Activated naive CD4-positive, alpha-beta T cell treated with anti-CD3 and anti-CD28 coated beads, Interleukin-2, amount 50 U/mL, for 24 hours (primary cell): ENCODE measurements around the gene TSC1.
"Not testable (repeated sequence)": the region's sequence is repeated elsewhere in the genome, so short reads cannot be mapped to it uniquely, and the experiment has no call there.

Experiments used
- H3K27ac Mint-ChIP-seq: one replicate; pipeline ENCODE4 v1.8.0; 2021; ENCODE audit warnings: mild to moderate bottlenecking, mixed read lengths
- H3K27me3 Mint-ChIP-seq: one replicate; pipeline ENCODE4 v1.8.0; 2021; ENCODE audit warnings: mixed read lengths
- H3K36me3 Mint-ChIP-seq: one replicate; pipeline ENCODE4 v1.8.0; 2021; ENCODE audit warnings: mixed read lengths
- H3K4me1 Mint-ChIP-seq: one replicate; pipeline ENCODE4 v1.8.0; 2021; ENCODE audit warnings: mixed read lengths
- H3K4me3 Mint-ChIP-seq: one replicate; pipeline ENCODE4 v1.8.0; 2021; ENCODE audit warnings: mild to moderate bottlenecking, mixed read lengths
- H3K9me3 Mint-ChIP-seq: one replicate; pipeline ENCODE4 v1.8.0; 2021; ENCODE audit warnings: mixed read lengths

The TSC1 gene

DNA sequence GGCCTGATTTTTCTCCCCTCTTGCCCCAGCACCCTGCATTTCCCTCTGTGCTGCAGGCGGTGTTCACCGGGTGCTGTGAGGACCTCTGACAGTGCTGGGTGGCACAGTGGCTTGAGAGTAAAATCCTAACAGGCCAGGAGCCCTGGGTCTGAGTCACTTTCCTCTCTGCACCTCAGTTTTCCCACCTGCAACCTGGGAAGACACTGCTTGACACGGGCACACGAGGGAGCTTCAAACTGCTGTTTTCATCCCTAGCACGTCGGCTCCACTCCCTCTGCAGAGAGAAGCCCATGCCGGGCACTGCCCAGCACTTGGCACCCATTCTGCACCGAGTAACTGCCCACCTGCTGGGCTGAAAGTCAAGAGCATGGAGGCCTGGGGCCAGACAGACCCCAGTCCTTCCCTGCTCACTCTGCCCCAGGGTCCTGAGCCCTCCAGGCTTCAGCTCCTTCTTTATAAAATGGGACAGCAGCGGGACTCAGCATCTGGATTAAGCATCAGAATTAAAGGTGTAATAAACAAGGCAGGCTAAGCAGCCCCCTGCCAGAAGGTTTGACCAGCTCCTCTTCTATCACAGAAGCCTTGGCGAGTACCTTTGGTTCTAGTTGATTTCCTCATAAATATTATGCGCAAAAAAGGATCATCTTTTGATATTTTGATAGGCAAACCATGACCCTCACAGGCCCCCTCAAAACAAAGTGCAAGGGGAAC, 39.2 kb upstream of the TSC1 start:
- Mint-ChIP-seq H3K4me3 (no peak overlapping the region), H3K4me1 (peaks cover 3% of the 10 kb centered on the region), H3K9me3 (no peaks in the 10 kb centered on the region), H3K27ac (no peak overlapping the region), H3K27me3 (peaks cover 22% of the 10 kb centered on the region), H3K36me3 (no peaks in the 10 kb centered on the region)

DNA sequence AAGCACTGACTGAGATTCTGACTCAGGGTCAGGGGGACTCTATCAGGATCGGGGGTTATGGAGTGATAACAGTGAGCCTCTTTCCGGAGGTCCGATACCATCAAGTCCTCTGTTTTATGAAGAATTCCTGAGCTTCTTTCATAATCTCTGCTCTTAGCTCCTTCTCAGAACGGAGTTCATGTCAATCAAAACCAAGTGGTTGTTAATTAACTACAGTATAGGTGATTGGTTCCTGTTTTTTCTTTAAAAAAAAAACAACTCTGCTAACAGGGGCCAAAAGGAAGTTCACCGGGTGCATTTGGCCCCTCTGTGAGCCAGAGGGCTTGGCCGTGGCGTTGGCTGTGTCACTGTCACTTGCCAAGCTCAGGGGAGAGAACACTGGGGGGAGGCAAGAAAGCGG, 38.0 kb upstream of the TSC1 start:
- no peaks in the 10 kb centered on the region for H3K9me3 Mint-ChIP-seq
- H3K4me3 Mint-ChIP-seq: no peak overlapping the region
- H3K4me1 Mint-ChIP-seq: peaks cover 13% of the 10 kb centered on the region
- H3K27ac Mint-ChIP-seq: no peak overlapping the region
- peaks cover 26% of the 10 kb centered on the region for H3K27me3 Mint-ChIP-seq
- no peaks in the 10 kb centered on the region for H3K36me3 Mint-ChIP-seq

DNA sequence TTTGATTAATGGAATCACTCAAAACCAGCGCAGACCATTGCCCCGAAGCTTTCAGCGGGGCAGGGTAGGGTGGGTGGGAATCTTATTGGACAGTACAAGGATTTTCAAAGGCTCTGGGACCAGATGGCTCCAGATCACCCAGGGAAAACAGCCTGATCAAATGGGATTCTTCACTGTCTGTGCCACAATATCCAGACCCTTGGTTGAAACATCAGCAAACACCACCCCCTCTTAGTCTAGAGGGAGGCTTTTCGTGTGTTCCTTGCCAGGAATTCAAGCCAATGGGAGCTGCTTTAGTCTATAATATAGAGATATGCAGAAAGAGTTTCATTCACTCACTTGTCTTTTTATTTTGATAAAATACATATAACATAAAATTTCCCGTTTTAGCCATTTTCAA, 35.7 kb upstream of the TSC1 start:
- Mint-ChIP-seq H3K4me3 (no peak overlapping the region), H3K36me3 (no peaks in the 10 kb centered on the region), H3K4me1 (peaks cover 13% of the 10 kb centered on the region), H3K27me3 (peaks cover 26% of the 10 kb centered on the region), H3K9me3 (no peaks in the 10 kb centered on the region), H3K27ac (no peak overlapping the region)

DNA sequence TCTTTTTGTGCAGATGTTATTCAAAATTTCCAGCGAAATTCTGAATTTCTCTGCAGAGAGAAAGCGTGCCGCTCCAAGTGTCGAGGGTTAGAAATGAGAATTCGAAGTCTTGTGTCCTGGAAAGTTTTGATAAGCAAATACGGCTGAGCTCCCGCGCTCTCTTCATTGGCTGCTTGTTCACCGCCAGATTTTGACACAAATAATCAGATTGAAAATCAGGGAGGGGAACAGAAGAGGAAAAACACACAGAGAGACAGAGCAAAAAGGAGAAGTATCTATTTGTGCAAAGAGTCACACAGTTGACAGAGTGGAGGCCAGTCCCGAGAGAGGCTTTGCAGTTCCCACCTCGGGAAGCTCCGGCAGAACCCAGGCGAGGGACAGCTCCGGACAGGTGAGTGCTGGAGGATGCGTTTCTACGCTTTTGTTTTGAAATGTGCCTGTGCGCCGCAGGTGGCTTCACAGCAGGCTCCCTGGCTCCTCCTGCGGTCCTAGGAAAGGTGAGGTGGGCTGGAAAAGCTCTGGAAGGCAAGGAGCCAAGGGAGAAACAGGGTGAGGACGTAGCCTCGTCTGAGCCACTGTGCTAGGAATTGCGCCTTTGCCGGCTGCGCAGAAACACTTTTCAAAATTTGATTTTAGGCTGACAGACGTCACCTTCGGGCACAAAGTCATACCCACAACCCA, 34.2 kb upstream of the TSC1 start, which contains the start of gene GFI1B:
Gene GFI1B (plus strand): TSS at position 244 of the 681 bp plus-strand sequence. CDS start 7,985 bp downstream, outside the sequence.
- Mint-ChIP-seq H3K9me3 (no peaks in the 10 kb centered on the region), H3K4me1 (peaks cover 13% of the 10 kb centered on the region), H3K36me3 (no peaks in the 10 kb centered on the region), H3K27ac (no peak within 1 kb of the TSS), H3K4me3 (no peak within 1 kb of the TSS), H3K27me3 (peaks cover 30% of the 10 kb centered on the region)

DNA sequence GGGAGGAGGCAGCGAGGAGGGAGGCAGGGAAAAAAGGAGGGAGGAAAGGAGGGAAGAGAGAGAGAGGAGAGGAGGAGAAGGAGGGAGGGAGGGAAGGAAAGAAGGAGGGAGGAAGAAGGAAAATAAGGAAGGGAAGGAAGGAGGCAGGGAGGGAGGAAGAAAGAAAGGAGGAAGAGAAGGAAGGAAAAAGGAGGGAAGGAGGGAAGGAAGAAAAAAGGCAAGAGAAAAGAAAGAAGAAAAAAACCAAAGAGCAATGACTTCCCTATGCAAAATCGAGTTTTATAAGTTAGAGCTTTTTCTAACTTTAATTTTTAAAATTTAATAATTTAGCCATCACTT, 33.7 kb upstream of the TSC1 start:
- no peak overlapping the region for H3K27ac Mint-ChIP-seq
- no peaks in the 10 kb centered on the region for H3K36me3 Mint-ChIP-seq
- peaks cover 13% of the 10 kb centered on the region for H3K4me1 Mint-ChIP-seq
- peaks cover 29% of the 10 kb centered on the region for H3K27me3 Mint-ChIP-seq
- H3K4me3 Mint-ChIP-seq: no peak overlapping the region
- H3K9me3 Mint-ChIP-seq: no peaks in the 10 kb centered on the region

DNA sequence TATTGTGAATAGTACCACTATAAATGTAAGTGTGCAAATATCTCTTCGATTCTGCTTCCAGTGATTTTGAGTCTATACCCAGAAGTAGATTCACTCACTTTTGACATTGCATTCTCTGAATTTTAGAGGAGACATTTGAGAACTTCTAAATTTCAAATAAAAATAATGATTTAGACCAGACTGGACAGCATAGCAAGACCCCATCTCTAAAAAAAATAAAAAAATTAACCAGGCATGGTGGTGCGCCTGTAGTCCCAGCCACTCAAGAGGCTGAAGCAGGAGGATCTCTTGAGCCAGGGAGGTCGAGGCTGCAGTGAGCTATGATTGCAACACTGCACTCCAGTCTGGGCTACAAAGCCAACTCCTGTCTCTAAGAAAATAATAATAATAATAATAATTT, 32.2 kb upstream of the TSC1 start:
- Mint-ChIP-seq H3K9me3 (no peaks in the 10 kb centered on the region), H3K27ac (no peak overlapping the region), H3K36me3 (no peaks in the 10 kb centered on the region), H3K4me3 (no peak overlapping the region), H3K4me1 (peaks cover 13% of the 10 kb centered on the region), H3K27me3 (peaks cover 27% of the 10 kb centered on the region)

DNA sequence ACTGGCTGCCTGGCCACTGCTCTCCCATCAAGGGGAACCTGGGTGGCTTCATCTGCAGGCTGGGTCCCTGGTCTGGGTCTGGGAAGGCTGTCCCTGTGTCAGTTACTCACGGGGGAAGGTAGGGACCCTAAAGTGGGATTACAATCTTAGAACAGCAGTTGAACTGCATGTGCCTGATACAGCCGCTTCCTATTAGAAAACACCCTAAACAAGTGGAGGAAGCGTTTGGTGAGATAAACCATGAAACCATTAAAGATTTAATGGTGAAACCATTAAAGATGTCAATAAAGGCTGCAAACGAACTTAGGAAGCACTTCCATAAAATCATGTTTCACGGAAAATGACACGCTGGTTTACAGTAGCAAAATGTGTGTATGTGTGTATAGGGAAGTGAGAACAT, 31.5 kb upstream of the TSC1 start:
- Mint-ChIP-seq H3K27me3 (peaks cover 26% of the 10 kb centered on the region), H3K27ac (no peak overlapping the region), H3K4me1 (peaks cover 13% of the 10 kb centered on the region), H3K36me3 (no peaks in the 10 kb centered on the region), H3K4me3 (no peak overlapping the region), H3K9me3 (no peaks in the 10 kb centered on the region)

DNA sequence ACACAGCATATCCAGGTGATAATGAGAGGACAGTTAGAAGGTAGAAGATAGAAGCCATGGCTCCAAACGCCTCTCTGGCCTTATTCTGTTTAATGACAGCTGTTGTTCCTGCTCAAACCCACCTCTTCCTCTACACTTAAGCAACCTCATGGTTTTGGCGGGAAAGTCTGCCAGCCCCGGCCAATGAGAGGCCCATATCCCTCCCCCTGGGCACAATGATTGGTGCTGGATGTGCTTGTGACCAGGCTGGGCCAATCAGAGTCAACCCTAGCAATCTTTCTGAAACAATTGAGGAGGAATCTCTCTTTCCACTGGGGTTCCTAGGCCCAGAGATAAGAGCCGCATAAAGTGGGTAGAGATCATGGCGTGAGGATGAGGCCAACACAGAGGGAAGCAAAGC, 29.3 kb upstream of the TSC1 start:
- H3K27me3 Mint-ChIP-seq: peaks cover 15% of the 10 kb centered on the region
- no peaks in the 10 kb centered on the region for H3K9me3 Mint-ChIP-seq
- H3K27ac Mint-ChIP-seq: no peak overlapping the region

DNA sequence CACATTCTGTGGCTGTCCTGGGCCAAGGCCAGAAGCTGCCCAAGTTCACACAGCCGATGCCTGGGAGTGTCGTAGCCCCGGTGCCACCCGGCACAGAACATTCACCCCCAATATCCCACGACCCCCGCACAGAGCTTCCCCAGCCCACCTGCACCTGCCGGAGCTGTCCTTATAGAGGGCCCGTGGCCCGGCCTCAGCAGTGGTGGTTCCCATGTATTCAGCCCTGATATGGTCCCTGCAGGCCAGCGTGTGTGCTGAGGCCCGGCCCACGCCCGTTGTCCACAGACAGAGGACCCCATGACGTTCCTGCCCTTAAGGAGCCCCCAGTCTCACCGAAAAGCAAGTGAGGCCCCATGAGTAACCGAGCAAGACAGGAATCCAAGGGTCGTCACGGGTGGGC, 28.8 kb upstream of the TSC1 start:
- Mint-ChIP-seq H3K4me1 (peaks cover 6% of the 10 kb centered on the region), H3K9me3 (no peaks in the 10 kb centered on the region), H3K27me3 (peaks cover 11% of the 10 kb centered on the region), H3K36me3 (no peaks in the 10 kb centered on the region), H3K27ac (no peak overlapping the region), H3K4me3 (no peak overlapping the region)

More for the DNA sequence above, 29.3 kb upstream of the TSC1 start:
- H3K36me3 Mint-ChIP-seq: no peaks in the 10 kb centered on the region
- H3K4me1 Mint-ChIP-seq: peaks cover 11% of the 10 kb centered on the region
- H3K4me3 Mint-ChIP-seq: no peak overlapping the region

DNA sequence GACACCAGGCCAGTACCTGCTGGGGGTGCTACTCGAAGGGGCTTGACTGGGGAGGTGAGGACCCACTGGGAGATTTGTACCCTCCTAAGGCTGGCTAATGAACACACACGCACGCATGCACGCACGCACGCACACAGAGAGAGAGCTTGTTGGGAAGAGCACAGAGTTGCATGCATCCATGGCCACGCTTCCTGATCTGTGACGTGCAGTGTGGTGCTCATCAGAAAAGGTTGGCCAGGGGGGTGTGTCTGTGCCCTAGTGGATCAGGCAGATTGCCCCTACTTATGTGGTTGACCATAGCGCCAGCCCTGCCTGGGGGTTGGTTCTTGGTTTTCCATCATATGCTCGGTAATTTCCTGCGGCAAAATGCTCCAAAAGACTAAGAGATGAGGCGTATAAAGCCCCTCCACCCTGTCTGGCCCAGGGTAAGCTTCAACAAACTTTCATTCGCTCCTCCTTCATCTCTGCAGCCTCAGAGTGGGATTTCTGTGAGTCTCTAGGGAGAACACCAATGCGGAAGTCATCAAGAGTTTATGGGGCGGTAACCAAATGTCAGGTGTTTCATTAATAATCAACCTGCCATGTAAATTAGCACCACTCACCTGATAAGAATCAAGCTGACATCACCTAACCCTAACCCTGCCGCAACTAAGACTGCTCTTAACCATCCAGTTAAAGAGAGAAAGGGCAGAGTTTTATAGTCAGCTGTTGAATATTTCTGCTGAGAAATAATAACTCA, 26.1 kb upstream of the TSC1 start:
- Mint-ChIP-seq H3K4me3 (no peak overlapping the region), H3K4me1 (no peaks in the 10 kb centered on the region), H3K27ac (no peak overlapping the region), H3K36me3 (no peaks in the 10 kb centered on the region), H3K27me3 (peaks cover 9% of the 10 kb centered on the region), H3K9me3 (no peaks in the 10 kb centered on the region)

DNA sequence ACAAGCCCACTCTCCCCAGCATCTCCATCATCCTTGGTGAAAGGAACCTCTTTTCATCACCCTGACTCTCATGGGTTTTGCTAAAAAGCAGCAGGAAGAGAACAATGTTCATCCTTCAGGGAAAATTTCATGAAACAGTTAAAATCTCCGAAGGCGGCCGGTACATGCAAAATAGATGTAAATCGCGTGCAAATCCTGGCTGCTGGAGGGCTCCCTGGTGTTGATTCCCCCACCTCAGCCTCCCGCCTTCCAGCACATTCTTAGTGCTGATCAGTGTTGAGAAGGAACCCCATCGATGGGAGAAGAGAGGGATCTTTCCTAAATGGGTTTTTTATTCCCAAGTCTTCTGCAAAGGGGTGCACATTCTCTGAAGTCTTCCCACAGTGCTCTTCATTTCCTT, 25.4 kb upstream of the TSC1 start:
- no peak overlapping the region for H3K27ac Mint-ChIP-seq
- no peaks in the 10 kb centered on the region for H3K4me1 Mint-ChIP-seq
- H3K27me3 Mint-ChIP-seq: peaks cover 6% of the 10 kb centered on the region
- H3K9me3 Mint-ChIP-seq: no peaks in the 10 kb centered on the region
- H3K36me3 Mint-ChIP-seq: no peaks in the 10 kb centered on the region
- H3K4me3 Mint-ChIP-seq: no peak overlapping the region

DNA sequence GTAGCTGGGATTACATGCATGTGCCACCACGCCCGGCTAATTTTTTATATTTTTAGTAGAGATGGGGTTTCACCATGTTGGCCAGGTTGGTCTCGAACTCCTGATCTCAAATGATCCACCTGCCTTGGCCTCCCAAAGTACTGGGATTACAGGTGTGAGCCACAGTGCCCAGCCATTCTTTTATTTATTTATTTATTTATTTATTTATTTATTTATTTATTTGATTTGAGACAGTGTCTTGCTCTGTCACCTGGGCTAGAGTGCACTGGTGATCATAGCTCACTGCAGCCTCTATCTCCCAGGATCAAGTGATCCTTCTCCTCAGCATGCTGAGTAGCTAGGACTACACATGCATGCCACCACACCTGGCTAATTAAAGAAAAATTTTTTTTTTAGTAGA, 23.5 kb upstream of the TSC1 start:
- not testable (repeated sequence) for H3K36me3 Mint-ChIP-seq, H3K4me3 Mint-ChIP-seq, H3K27ac Mint-ChIP-seq, H3K4me1 Mint-ChIP-seq, H3K27me3 Mint-ChIP-seq, H3K9me3 Mint-ChIP-seq

DNA sequence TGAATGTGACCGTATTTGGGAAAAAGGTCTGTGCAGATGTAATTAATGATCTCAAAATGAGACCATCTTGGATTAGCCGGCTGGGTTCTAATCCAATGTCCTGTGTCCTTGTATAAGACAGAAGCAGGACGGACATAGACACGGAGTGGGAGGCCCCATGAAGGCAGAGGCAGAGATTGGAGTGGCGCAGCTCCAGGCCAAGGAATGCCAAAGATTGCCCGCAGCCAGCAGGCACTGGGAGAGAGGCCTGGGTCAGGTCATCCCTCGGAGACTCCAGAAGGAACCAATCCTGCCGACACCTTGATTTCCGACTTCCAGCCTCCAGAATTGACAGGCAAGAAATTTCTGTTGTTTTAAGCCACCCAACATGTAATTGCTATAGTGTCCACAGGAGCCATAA, 21.1 kb upstream of the TSC1 start:
- Mint-ChIP-seq H3K36me3 (no peaks in the 10 kb centered on the region), H3K4me3 (no peak overlapping the region), H3K27ac (no peak overlapping the region), H3K4me1 (no peaks in the 10 kb centered on the region), H3K9me3 (no peaks in the 10 kb centered on the region), H3K27me3 (no peaks in the 10 kb centered on the region)

DNA sequence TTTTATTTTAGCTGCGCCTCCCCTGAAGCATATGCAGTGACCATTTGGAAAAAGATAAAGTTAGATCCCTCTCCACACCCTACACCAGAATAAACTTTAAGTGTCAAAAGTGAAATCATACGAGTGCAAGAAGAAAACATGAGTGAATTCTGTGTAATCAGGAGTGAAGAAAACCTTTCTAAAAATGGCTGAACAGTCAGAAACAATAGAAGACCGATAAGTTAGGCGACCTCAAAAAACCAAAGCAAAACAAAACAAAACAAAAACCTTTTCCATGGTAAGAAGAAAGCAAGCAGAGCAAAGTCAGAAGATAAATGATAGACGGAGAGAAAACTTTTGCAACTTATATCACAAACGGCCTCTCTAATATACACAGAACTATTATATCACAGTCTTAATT, 16.6 kb upstream of the TSC1 start:
- Mint-ChIP-seq H3K4me1 (no peaks in the 10 kb centered on the region), H3K4me3 (no peak overlapping the region), H3K27me3 (peaks cover 4% of the 10 kb centered on the region), H3K27ac (no peak overlapping the region), H3K36me3 (peaks cover 5% of the 10 kb centered on the region), H3K9me3 (peaks cover 12% of the 10 kb centered on the region)

DNA sequence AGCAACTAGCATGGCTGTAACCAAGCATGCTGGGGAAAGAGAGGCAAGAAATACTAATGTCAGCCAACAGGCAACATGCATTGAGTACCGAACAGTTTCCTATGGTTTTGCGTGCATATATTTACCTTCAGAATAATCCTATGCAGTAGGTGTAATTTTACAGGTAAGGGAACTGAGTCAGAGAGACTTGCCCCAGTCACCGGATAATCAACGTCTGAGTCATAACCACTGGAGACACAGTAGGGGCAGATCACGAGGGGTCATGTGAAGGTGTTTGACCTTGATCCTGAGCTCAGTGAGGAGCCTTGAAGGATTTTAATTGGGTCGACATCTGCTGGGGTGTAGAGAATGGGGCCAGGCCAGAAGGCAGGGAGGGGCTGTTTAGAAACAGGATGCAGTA, 13.4 kb upstream of the TSC1 start:
- H3K4me3 Mint-ChIP-seq: no peak overlapping the region
- H3K9me3 Mint-ChIP-seq: peaks cover 12% of the 10 kb centered on the region
- H3K4me1 Mint-ChIP-seq: no peaks in the 10 kb centered on the region
- no peak overlapping the region for H3K27ac Mint-ChIP-seq
- peaks cover 5% of the 10 kb centered on the region for H3K36me3 Mint-ChIP-seq
- peaks cover 4% of the 10 kb centered on the region for H3K27me3 Mint-ChIP-seq

DNA sequence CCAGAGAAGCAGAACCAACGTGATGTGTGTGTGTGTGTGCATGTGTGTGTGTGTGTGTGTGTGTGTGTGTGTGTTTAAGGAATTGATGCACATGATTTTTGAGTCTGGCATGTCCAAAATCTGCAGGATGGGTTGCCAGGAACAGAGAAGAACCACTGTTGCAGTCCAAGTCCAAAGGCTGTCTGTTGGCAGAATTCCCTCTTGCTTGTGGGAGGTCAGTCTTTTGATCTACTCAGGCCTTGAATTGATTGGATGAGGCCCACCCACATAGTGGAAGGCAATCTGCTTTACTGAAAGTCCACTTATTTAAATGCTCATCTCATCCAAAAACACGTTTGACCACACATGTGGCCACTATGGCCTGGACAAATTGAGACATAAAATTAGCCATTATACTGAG, 11.4 kb upstream of the TSC1 start:
- no peak overlapping the region for H3K4me3 Mint-ChIP-seq
- peaks cover 5% of the 10 kb centered on the region for H3K36me3 Mint-ChIP-seq

More for the DNA sequence above, 11.4 kb upstream of the TSC1 start:
- peaks cover 4% of the 10 kb centered on the region for H3K27me3 Mint-ChIP-seq
- H3K9me3 Mint-ChIP-seq: peaks cover 12% of the 10 kb centered on the region
- no peak overlapping the region for H3K27ac Mint-ChIP-seq
- no peaks in the 10 kb centered on the region for H3K4me1 Mint-ChIP-seq
